ENCODE data around the gene ZSCAN21. TPM values are rescaled to one million over a fixed set of nuclear protein-coding genes. Genes with fewer than 3 reads are reported as not detected.

ZSCAN21 gene
- total and polyA plus RNA-seq, 2 of the 4 experiments (the other 2 are of a cell fraction), result 11.5 to 13.3 TPM

DNA sequence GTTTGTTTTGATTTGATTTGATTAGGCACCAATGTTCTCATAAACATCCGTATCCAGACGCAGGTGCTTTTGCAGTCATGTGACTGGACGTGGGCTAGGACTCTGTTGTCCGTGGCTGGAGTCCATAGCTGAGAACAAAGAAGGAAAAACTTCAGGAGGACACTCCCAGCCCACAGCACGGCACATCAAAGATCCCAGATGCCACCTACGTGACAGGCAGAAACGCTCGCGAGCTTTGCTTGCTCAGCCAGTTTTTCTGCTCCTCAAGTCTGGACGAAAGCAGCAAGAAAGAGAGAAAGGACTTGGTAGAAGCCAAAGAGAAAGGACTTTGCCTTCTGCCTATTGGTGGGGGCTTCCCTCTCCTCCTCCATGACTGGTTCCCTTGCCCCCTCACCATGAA is 41.0 kb upstream of the ZSCAN21 start:
- dilution Hi-C loops (cut with HindIII; ENCODE audit: low sequenced_read_pairs, unreplicated experiment) (no loop called here), intact Hi-C loops (cut with micrococcal nuclease) (no loop called here), in situ Hi-C loops (cut with MboI; ENCODE audit: low sequenced_read_pairs) (no loop called here)
- Histone ChIP-seq H2AK9ac (replicated peaks; ENCODE audit: low read depth, low read length, poor library complexity) (no peak overlapping the region), H3K4ac (ENCODE audit: low read depth, low read length) (no peak overlapping the region), H3K27me3 (ENCODE audit: control insufficient read depth, insufficient read depth, low read length) (peaks cover 15% of the 10 kb centered on the region), H3K18ac (ENCODE audit: low read depth, low read length) (no peak overlapping the region), H3K4me1 (ENCODE audit: control insufficient read depth, insufficient read depth, low read length) (peaks cover 5% of the 10 kb centered on the region; the same call in 1 of the 2 replicates), H3K4me3 (ENCODE audit: insufficient read depth, low read depth, low read length) (no peak overlapping the region), H3K36me3 (ENCODE audit: control insufficient read depth, insufficient read depth, low read length) (no peaks in the 10 kb centered on the region), H4K91ac (ENCODE audit: insufficient read depth, low read depth, low read length) (no peak overlapping the region), H2AFZ (replicated peaks; ENCODE audit: low read length, poor library complexity) (no peak overlapping the region), H3K23ac (ENCODE audit: low read depth, low read length) (no peak overlapping the region), H3K9me1 (ENCODE audit: insufficient read depth, low read length) (no peaks in the 10 kb centered on the region), H3K56ac (ENCODE audit: extremely low read depth, insufficient read depth, low read length) (no peak overlapping the region), H3K9me3 (ENCODE audit: control insufficient read depth, insufficient read depth, low read length) (no peaks in the 10 kb centered on the region), H3K9ac (ENCODE audit: low read depth, low read length) (no peak overlapping the region), H4K8ac (ENCODE audit: low read depth in 2 of 2, low read length in 2 of 2) (no peak overlapping the region), H3K14ac (replicated peaks; ENCODE audit: low read depth, low read length) (no peak overlapping the region), H3K79me1 (ENCODE audit: low read depth in 1 of 2, low read length in 2 of 2) (no peaks in the 10 kb centered on the region), H3K4me2 (ENCODE audit: low read depth, low read length) (no peak overlapping the region), H2BK5ac (ENCODE audit: low read depth, low read length, poor library complexity, severe bottlenecking) (no peak overlapping the region), H4K20me1 (ENCODE audit: insufficient read depth, low read length) (no peaks in the 10 kb centered on the region), H3K27ac (ENCODE audit: insufficient read depth, low read length) (no peak overlapping the region), H4K5ac (ENCODE audit: low read depth, low read length) (no peak overlapping the region), H2BK15ac (ENCODE audit: low read depth, low read length) (no peak overlapping the region), H2BK120ac (ENCODE audit: low read depth, low read length) (no peak overlapping the region), H2AK5ac (ENCODE audit: low read depth, low read length) (no peak overlapping the region), H2BK20ac (ENCODE audit: low read depth, low read length) (no peak overlapping the region)
- BruUV-seq (replicated peaks), result no TSS peak
- CTCF ChIA-PET, result no interaction called here
- DNase-seq (no peak), ATAC-seq (ENCODE audit: low read depth) (no peak)
- WGBS, 2 experiments (ENCODE audit: extremely low coverage in 2 of 2, insufficient read length in 1 of 2), result no CpG with 5 or more reads among the region's 10 CpGs
- TF ChIP-seq CEBPB (IDR thresholded peaks at IDR 0.05; ENCODE audit: low read depth, low read length) (no peak), RFX5 (IDR thresholded peaks at IDR 0.05; ENCODE audit: low read depth, low read length) (no peak), BHLHE40 (IDR thresholded peaks at IDR 0.05; ENCODE audit: low read depth, low read length) (no peak), NFE2L2 (IDR thresholded peaks at IDR 0.05; ENCODE audit: low read depth, low read length) (no peak), RCOR1 (IDR thresholded peaks at IDR 0.05; ENCODE audit: insufficient replicate concordance, low read length) (no peak), FOS (IDR thresholded peaks at IDR 0.05; ENCODE audit: low read depth, low read length) (no peak), RAD21 (IDR thresholded peaks at IDR 0.05; ENCODE audit: low read length) (no peak), MAZ (IDR thresholded peaks at IDR 0.05; ENCODE audit: borderline replicate concordance, low read depth, low read length) (no peak), SMC3 (IDR thresholded peaks at IDR 0.05; ENCODE audit: low read depth, low read length) (no peak), CHD1 (IDR thresholded peaks at IDR 0.05; ENCODE audit: low read depth, low read length) (no peak), MXI1 (IDR thresholded peaks at IDR 0.05; ENCODE audit: borderline replicate concordance, low read depth, low read length) (no peak), POLR2A (IDR thresholded peaks at IDR 0.05; ENCODE audit: low read depth, low read length) (no peak), MAFK (IDR thresholded peaks at IDR 0.05; ENCODE audit: low read depth, low read length) (no peak)
- TF ChIP-seq, protein P1, sequence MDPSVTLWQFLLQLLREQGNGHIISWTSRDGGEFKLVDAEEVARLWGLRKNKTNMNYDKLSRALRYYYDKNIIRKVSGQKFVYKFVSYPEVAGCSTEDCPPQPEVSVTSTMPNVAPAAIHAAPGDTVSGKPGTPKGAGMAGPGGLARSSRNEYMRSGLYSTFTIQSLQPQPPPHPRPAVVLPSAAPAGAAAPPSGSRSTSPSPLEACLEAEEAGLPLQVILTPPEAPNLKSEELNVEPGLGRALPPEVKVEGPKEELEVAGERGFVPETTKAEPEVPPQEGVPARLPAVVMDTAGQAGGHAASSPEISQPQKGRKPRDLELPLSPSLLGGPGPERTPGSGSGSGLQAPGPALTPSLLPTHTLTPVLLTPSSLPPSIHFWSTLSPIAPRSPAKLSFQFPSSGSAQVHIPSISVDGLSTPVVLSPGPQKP (IDR thresholded peaks at IDR 0.05; ENCODE audit: borderline replicate concordance, low read depth, low read length), result no peak
- TF ChIP-seq, protein P2, sequence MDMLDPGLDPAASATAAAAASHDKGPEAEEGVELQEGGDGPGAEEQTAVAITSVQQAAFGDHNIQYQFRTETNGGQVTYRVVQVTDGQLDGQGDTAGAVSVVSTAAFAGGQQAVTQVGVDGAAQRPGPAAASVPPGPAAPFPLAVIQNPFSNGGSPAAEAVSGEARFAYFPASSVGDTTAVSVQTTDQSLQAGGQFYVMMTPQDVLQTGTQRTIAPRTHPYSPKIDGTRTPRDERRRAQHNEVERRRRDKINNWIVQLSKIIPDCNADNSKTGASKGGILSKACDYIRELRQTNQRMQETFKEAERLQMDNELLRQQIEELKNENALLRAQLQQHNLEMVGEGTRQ (IDR thresholded peaks at IDR 0.05; ENCODE audit: low read depth, low read length), result no peak
- TF ChIP-seq, protein P3, sequence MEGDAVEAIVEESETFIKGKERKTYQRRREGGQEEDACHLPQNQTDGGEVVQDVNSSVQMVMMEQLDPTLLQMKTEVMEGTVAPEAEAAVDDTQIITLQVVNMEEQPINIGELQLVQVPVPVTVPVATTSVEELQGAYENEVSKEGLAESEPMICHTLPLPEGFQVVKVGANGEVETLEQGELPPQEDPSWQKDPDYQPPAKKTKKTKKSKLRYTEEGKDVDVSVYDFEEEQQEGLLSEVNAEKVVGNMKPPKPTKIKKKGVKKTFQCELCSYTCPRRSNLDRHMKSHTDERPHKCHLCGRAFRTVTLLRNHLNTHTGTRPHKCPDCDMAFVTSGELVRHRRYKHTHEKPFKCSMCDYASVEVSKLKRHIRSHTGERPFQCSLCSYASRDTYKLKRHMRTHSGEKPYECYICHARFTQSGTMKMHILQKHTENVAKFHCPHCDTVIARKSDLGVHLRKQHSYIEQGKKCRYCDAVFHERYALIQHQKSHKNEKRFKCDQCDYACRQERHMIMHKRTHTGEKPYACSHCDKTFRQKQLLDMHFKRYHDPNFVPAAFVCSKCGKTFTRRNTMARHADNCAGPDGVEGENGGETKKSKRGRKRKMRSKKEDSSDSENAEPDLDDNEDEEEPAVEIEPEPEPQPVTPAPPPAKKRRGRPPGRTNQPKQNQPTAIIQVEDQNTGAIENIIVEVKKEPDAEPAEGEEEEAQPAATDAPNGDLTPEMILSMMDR (conservative IDR thresholded peaks at IDR 0.05; ENCODE audit: low read depth, low read length), result no peak
- POLR2A ChIA-PET (ENCODE audit: unreplicated experiment), result no interaction called here

Data from IMR-90 (cell line).